HG02884 (cell line): ENCODE data around the gene FAM117A.
"Not testable (repeated sequence)": the region's sequence is repeated elsewhere in the genome, so short reads cannot be mapped to it uniquely, and the experiment has no call there.

ENCODE experiments used
- ATAC-seq: cut with Tn5 transposase; IDR thresholded peaks from one replicate; pipeline ENCODE4 v1.9.1; 2021; ENCODE audit warnings: mild to moderate bottlenecking, moderate library complexity; ENCODE audit not compliant: unreplicated experiment

Gene FAM117A

DNA sequence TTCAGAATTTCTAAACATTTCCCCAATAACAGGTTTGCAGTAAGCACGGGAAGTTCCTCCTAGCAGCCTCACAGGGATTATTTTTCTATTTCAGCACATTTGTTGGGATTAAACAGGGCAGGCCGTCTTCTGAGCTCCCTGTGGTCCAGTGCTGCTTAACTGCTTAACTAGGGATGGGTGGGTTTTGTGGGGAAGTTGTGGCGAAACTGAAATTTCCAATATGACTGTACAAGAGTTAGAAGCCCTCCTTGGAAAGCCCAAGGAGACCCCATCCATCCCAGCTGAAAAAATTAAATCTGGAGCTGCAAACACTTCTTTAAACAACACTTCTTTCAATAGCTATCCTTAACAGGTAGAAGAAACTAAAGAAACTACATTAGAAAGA lies 22.2 kb downstream of the FAM117A start:
- ATAC-seq = no peak

DNA sequence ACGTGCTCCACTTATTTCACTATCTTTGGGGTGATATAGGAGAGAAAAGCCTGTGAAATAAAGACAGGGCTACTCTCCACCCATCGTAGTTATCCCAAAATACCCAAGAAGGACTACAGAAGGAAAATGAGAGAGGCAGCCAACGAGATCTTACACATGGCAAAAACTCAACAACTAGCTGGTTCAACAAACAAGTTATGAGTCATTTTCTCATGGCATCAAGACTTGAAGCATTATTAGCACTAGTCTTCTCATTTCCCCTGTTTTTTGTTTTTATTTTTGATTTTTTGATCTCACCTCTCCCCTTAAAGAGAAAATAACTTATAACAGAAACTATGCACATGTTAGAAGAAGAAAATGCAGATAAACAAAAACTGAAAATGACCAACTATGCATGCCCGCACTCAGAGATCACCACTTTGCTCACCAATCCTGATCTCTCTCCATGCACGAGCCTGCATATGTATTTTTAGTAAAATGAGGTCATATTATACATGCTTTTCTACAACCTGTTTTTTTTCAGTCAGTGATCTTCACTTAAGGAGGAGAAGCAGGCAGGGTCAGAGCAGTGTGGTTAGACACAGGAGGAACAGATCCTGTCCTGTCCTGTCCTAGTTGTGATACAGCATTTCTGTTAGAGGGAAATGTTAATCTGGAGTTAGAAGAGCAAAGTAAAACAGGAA lies 22.8 kb downstream of the FAM117A start:
- no peak for ATAC-seq

DNA sequence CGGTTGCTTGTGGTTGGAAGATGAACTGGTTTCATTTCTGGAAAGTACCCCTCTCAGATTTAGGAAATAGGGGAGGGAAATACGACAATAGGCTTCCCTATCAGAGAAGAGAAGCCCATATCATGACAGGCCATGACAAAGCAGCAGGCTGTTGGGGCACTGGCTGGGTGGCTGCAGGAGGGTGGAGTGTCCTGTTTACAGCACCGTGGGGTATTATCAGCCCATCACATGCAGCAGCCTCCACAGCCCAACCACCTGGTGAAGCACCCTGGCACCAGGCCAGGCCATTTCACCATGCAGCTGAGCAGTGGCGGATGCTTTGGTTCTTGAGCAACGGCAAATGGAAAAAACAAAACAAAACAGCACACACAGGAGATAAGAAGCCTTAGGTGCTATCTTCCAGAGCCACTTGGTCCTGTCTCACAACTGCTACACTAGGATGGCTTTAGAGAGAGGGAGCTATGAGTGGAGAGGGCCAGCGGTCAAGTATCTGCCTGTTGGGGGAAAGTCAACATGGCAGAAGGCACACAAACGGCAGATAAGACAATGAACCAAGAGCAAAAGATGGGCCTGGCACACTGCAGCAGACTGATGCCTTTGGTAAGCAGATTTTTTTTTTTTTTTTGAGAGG lies 24.2 kb downstream of the FAM117A start:
- peak; percentile 55 for ATAC-seq

DNA sequence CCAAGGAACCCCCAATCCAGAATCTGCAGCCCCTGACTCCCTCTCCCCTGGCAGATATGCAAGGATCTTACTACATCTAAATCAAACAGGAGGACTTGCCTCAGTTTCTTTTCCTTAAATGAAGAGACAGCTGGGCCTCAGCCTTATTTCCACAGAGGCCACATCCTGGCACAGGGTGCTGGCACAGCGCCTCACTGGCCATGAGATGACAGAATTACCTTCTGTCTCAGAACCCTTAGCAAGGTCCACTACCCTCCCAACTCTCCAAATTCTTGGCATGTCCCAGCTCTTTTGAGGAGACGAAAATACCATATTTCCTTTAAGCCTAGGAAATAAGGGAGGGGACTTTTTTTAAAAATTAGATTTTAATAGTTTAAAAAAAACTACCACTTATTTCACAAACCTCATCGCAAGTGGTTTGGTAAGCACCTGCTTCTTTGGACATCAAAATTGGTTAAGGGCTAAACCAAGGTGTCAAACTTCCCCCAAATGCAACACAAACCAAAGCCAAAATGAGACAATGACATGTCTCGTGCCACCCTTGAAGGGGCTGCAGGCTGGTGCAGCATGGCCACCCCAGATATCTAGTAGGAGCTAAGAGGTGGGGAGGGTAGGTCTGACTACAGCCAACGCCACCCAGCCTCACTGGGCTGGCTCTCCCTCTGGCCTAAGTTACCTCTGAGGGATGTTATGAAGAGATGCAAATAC lies 25.3 kb downstream of the FAM117A start:
- no peak for ATAC-seq

DNA sequence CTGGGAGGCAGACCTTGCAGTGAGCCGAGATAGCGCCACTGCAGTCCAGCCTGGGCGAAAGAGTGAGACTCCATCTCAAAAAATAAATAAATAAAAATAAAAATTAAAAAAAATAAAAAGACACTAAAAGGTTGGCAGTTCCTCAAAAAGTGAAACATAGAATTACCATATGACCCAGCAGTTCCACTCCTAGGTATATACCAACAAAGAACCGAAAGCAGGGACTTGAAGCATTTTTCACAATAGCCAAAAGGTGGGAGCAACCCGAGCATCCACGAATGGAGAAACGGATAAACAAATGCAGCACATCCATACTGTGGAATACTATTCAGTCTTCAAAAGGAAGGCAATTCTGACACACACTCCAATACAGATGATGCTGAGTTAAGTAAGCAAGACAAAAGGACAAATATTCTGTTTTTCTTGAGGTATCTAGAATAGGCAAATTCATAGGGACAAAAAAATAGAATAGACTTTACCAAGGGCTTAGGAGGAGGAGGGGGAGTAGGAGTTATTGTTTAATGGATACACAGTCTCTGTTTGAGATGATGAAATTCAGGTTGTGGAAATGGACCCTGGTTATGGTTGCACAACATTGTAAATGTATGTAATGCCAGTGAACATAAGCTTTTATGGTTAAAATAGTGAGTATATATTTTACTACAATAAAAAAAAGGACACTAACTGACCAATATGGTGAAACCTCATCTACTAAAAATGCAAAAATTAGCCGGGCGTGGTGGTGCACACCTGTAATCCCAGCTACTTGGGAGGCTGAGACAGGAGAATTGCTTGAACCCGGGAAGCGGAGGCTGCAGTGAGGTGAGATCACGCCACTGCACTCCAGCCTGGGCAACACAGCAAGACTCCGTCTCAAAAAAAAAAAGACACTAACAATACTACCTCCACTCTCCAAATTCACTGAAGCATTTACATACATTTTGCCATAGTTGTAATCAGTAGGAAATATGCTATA lies 29.1 kb downstream of the FAM117A start:
- no peak for ATAC-seq

DNA sequence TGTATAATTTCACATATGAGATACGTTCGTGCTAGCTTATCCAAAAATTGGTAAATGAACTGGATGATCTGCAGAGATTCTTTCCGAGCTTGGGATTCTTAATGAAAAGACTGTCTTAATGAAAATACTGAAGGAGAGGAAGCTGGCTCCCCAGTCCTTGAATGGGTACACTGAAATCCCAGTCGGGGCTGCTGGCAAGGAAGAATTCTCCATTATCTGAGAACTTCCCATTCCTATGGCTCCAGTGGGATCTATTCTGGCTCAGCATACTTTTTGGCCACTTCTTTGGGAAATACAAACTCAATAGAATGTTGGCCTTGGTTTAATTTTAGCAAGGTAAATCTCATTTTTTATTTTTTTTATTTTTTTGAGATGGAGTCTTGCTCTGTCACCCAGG lies 32.5 kb downstream of the FAM117A start:
- ATAC-seq = no peak

DNA sequence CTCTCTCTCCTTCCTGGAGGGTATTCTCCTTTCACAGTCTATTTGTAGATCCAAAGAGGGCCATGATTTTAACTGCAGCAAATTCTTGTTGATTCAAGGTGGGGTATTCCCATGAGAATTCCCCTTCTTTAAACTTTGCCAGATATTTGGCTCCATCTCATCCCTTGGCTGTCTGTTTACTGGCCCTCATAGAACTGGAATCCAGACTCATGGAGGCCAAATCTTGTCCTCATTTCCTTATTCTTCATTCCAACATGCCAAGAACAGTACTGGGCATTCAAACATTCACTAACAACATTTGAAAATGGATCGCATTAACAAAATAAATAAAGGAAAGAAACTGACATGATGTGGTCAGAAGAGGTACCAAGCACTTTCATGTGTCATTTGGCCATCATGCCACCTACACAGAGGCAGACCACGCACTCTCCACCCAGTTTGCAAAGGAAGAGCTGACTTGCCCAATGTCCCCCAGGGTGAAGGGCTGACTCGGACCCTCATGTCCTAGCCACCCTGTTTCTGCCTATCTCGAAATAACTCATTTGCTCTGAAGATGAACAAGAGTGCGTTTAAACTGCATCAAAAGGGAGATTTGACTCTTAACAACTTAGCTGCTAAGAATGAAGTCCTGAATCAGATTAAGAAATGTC lies 33.0 kb downstream of the FAM117A start:
- ATAC-seq = no peak

DNA sequence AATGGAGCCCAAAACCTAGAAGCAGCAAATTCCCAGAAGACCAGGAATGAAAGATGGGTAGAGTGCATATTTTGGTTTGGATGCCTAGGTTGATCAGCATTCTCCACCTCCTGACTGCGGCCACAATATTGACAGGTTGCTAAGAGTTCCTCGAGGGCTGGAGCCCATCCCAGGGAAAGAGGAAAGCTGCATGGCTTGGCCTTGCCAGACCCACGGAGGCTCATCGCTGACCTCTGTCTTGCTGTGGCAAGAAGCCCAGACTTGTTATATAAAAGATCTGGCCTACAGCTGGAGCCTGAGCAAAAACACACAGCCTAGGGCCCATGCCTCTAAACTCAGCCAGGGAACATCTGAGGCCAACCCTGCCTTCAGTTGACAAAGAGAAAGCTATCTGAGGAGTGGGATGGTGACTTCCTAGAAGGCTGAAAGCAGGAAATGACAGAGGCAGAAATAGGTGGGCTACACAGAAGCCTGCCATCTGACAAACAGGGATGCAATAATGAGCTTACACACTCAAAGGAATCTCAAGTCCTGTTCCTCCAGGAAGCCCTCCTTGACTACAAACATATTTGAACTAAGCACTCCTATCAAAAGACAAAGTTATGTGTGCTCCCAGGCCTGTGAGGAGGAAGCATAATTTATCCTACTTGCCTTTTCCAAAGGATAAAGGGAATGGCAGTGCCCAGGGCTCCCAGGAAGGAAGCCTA lies 33.7 kb downstream of the FAM117A start:
- no peak for ATAC-seq

DNA sequence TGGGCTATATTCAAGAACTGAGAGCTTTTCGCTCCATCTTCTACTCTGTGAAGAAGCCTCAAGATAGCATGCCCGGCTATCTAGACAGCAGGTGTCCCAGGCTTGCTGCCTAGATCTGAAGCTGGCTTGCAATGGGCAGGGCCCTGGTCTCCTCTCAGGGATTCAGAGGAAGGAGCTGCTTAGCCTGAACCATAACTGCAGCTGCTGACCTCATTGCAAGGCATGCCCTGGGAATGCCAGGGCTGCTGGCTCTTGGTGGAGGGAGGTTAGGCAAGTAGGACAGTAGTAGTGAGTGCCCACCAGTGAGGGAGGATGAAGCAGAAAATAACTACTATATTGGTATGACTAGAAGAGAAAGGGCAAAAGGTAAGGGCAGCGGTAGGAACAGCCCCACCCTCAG lies 34.9 kb downstream of the FAM117A start:
- ATAC-seq = no peak

DNA sequence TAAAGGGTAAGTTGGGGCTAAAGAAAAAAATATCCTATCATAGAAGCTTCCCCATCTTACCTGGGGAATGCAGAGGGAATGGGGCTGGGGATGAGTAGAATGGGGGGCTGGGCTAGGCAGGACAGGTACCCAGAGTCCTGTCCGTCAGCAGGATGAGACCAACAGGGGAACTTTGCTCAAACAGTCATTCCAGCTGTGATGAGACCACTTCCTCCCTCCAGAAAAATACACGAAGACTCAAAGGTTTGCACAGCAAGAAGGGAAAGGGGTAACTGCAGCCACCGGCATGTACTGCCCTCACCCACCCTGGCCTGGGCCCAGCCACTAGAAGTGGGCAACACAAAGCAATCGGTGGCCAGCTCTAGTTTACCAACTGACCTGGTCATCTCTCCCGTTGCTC lies 35.5 kb downstream of the FAM117A start:
- no peak for ATAC-seq

DNA sequence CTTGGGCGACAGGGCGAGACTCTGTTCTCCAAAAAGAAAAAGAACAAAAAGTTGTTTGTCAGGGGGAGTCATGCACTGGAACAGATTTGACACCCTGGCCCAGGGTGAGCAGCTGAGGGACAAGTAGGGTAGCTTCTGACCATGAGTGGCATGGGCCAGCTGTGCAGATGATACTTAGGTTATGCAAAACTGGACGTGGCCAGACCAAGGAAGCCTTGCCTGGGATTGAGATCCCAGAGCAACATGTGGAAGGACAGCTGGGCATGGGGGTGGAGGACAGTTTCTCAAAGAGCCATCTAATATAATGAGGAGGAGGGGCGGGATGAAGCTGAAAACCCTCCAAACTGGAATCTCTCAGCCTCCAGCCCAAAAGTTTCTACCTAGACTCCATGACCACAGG lies 36.6 kb downstream of the FAM117A start:
- ATAC-seq = no peak

DNA sequence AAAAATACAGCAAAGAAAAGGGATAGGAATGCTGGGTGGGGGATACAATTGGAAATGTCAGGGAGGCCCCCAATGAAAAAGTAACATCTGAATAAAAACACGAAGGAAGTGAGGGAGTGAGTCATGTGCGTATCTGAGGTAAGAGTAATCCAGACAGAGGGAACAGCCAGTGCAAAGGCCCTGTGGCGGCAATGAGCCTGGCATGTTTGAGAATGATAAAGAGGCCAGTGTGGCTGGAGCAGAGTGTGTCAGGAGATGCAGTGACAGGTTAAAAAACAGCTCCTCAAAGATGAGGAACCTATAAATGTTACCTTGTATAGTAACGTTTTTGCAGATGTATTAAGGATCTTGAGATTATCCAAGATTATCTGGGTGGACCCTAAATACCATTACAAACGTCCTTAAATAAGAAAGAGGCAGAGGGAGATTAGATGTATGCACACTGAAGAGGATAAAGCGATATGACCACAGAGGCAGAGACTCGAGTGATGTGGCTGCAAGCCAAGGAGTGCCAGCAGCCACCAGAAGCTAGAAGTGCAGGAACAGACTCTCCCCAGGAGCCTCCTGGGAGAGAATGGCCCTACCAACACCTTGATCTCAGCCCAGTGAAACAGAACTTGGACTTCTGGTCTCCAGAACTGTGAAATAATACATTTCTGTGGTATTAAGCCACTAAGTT lies 38.3 kb downstream of the FAM117A start:
- ATAC-seq = no peak

DNA sequence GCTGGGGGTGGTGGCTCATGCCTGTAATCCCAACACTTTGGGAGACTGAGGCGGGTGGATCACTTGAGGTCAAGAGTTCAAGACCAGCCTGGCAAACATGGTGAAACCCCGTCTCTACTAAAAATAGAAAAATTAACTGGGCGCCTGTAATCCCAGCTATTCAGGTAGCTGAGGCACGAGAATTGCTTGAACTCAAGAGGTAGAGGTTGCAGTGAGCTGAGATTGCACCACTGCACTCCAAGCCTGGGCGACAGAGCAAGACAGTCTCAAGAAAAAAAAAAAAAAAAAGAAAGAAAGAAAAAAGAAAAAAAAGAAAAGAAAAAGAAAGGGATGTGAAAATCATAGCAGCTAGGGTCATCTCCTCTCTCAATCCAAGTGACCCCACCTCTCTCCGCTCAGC lies 39.4 kb downstream of the FAM117A start:
- not testable (repeated sequence) for ATAC-seq

DNA sequence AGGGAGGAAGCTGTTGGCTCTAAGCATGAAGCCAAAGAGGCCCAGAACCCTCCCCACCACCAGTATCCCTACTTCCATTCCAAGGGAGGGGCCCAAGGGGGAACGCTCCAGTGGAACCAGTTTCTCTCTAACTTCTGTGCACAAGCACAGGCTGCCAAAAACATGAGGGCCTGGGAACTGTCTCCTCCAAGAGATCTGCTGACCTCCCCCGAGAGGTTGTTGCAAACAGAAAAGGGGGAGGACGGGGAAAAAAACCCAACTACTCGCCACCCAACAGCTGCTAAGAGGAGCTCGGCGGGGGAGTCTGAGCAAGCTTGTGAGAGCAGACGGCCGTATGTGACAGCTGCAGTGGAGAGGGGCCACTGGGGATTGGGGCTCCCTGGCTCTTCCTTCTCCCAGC lies 40.5 kb downstream of the FAM117A start:
- no peak for ATAC-seq

DNA sequence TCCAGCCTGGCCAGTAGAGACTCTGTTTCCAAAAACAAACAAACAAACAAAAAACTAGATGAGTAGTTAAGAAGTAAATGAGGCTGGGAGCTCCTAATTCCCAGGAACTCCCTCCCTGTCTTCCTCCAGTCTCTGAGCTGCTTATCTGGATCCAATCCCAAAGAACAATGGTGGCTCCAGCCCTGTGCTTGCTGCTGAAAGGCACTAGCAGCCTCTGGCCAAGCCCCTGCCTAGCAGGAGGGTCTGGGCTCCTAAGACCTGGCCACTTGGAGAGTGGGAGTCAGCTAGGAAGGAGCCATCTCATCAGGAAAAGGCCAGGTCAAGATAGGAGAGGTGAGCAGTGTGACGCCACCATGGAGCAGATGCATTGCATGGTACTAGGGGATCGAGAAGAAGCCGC lies 41.9 kb downstream of the FAM117A start:
- no peak for ATAC-seq

DNA sequence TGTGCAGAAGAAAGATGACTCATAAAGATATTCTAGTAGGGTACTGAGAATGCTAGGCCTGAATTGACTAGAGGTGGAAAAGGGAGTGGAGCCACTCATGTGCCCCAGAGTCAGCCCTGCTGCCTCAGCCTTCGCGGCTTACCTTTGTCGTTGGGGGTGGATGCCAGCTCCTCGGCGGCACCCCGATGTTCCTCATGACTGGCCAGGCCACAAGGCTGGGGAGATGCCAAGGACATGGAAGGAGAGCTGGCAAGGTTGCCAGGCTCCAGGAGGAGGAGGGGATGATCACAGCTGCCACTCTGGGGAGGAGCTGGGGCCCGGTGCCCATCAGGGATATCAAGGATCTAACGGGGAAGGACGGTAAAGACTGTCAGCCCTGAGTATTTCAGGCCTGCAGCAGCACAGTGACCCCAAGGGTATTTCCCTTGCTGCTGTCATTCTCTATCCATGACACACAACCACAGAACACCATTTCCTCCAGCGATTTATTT lies 46.5 kb downstream of the FAM117A start:
- no peak for ATAC-seq

DNA sequence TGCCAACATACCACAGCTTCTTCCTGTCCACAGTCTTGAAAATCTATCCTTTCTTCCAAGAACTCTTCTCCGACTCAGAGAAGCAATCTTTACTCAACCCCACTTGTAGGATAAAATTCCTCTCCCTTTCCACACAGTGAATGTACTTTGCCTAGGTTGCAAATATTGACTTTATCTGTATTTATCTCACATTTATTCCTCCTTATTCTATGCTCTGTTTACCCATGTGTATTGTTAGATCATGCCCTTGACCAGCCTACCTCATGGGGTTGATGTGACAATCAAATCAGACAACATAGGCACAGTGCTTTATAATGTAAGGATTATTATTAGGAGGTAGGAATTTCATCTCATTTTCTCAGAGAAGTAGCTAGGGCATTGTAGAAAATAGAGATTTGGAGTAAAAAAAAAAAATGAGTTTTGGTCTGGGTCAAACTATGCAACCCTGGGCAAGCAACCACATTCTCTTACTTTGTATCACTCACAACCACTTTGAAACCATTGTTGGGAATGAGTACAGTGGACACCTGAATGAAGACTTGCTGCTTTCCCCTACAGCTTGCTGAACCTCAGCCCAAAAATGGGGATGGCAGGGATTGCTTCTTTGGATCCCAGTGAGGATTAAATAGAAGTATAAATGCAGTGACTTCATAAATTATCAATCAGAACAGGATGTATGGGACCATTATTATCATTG lies 47.1 kb downstream of the FAM117A start:
- no peak for ATAC-seq

DNA sequence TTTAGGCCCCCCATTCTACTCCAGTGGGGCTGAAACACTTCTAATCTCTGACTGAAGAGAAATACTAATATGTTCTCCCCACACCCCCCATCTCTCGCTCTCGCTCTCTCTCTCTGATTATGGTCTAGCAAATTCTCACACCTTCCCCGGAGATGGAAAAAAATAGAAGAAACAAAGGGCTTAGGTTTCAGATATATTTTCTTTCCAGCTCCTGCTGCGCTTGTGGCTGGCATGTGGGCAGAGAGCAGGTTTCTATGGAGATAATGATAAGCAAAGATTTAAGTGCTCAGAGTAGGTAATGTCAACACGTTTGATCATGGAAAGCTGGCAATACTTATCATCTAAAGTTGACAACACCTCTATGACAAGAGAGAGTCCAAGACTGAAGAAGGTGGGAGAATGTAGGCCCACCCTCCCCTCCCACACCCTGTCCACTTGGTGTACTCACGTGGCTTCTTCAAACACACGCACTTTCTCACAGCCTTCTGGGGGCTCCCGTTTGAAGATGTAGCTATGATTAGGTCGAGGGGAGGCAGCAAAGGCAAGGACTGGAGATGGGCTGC lies 48.1 kb downstream of the FAM117A start:
- no peak for ATAC-seq
